Uterus (tissue), 4 donors: ENCODE measurements around the gene EPHA4. TPM values are rescaled to one million over a fixed set of nuclear protein-coding genes. Genes with fewer than 3 reads are reported as not detected.

ENCODE experiments used
- DNase-seq, 2 donors: peaks; one replicate each; pipeline ENCODE4 v3.0.0-alpha.2; 2019 to 2020
- H3K27ac ChIP-seq, 2 donors: fragments of 200-600 bp; sonication (generic); 1 replicate in 1 of 2; 2 replicates in 1 of 2; pipeline ENCODE4 v1.5.1; 2016 to 2018
- H3K27me3 ChIP-seq, 2 donors: fragments of 200-600 bp; sonication (generic); one replicate each; pipeline ENCODE4 v1.5.1; 2018 to 2019; ENCODE audit warnings: control low read depth in 1 of 2
- H3K36me3 ChIP-seq, 2 donors: fragments of 200-600 bp; sonication (generic); one replicate each; pipeline ENCODE4 v1.5.1; 2019; ENCODE audit warnings: control low read depth in 1 of 2
- H3K4me1 ChIP-seq, 2 donors: fragments of 200-600 bp; sonication (generic); one replicate each; pipeline ENCODE4 v1.5.1; 2018 to 2019; ENCODE audit warnings: control low read depth in 1 of 2
- H3K4me3 ChIP-seq, 2 donors: fragments of 200-600 bp; sonication (generic); 1 replicate in 1 of 2; 2 replicates in 1 of 2; pipeline ENCODE4 v1.5.1; 2018 to 2019; ENCODE audit warnings: mild to moderate bottlenecking in 1 of 2
- H3K9me3 ChIP-seq, 2 donors: fragments of 200-600 bp; sonication (generic); one replicate each; pipeline ENCODE4 v1.5.1; 2019; ENCODE audit warnings: control low read depth in 1 of 2
- CTCF ChIP-seq, 4 experiments: fragments of 200-600 bp in 2 of 4; fragments of 450-650 bp in 2 of 4; sonication (generic) in 2 of 4; IDR thresholded peaks; one replicate each; pipeline ENCODE4 v1.5.1; 2016 to 2019; ENCODE audit warnings: antibody characterized with exemption in 4 of 4, mild to moderate bottlenecking in 2 of 4, moderate library complexity in 1 of 4
- POLR2A ChIP-seq, 2 donors: fragments of 450-650 bp; IDR thresholded peaks; one replicate each; pipeline ENCODE4 v1.6.1; 2016; ENCODE audit warnings: antibody characterized with exemption in 2 of 2, mild to moderate bottlenecking in 1 of 2, moderate library complexity in 1 of 2
- intact Hi-C: fragments of 100-400 bp; cut with DNase I; formaldehyde crosslinking; loops from one replicate; pipeline ENCODE4 v1.15.1; 2023; ENCODE audit warnings: low total_unique reads
- total RNA-seq, 4 donors: library from RNA; depleted of rRNA in 3 of 4; stranded (reverse); fragments of >200 nt in 3 of 4; gene quantifications; one replicate each; pipeline versions ENCODE4 v1.1.0 to v1.2.4, GENCODE V29; 2014 to 2023
- donor health status: DM: yes; HTN: yes; CAD: no.

Gene EPHA4
- total RNA-seq, 4 donors from 2014 or later = 45.6 to 84.7 (median 66.8) TPM

DNA sequence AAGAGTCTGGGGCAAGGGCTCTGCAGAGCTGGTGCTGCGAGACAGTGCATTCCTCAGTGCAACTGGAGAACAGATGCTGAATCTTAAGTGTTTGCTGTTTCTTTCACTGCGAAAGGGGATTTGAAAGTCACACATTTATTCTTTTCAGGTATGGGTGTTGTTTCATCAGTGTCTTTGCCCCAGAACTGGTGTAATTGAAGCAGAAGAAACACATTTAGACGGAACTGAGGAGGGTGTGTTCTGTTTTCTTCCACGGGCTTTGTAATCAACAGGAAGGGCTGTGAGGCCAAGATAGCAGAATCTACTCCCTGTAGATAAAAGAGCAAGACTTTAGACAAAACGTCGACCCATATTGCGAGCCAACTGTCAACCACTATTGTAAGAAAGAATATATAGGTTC lies 151.9 kb downstream of the EPHA4 start:
- intact Hi-C loops = no loop called here
- H3K27ac ChIP-seq = no peak overlapping the region
- no peaks in the 10 kb centered on the region for H3K4me1 ChIP-seq
- no peaks in the 10 kb centered on the region for H3K27me3 ChIP-seq
- no peak for DNase-seq
- no peak for TF ChIP-seq POLR2A (IDR thresholded peaks at IDR 0.05)
- no peak for TF ChIP-seq CTCF (IDR thresholded peaks at IDR 0.05)
- no peaks in the 10 kb centered on the region for H3K9me3 ChIP-seq
- no peak overlapping the region for H3K4me3 ChIP-seq
- H3K36me3 ChIP-seq = no peaks in the 10 kb centered on the region

- DNase-seq = no peak
- intact Hi-C loops = no loop called here
- no peaks in the 10 kb centered on the region for H3K36me3 ChIP-seq
- TF ChIP-seq POLR2A (IDR thresholded peaks at IDR 0.05) (no peak), CTCF (IDR thresholded peaks at IDR 0.05) (no peak)
- no peaks in the 10 kb centered on the region for H3K9me3 ChIP-seq
- no peak overlapping the region for H3K4me3 ChIP-seq
- H3K27me3 ChIP-seq = no peaks in the 10 kb centered on the region
- no peaks in the 10 kb centered on the region for H3K4me1 ChIP-seq
- H3K27ac ChIP-seq = no peak overlapping the region
These were observed 156.3 kb downstream of the EPHA4 start for GRCh38 chr2:221415789-221416188.

GRCh38 chr2:221412978-221413377 lies 159.1 kb downstream of the EPHA4 start:
- intact Hi-C loops = no loop called here
- no peak for DNase-seq
- Histone ChIP-seq H3K4me3 (no peak overlapping the region), H3K4me1 (no peaks in the 10 kb centered on the region), H3K27me3 (no peaks in the 10 kb centered on the region), H3K36me3 (no peaks in the 10 kb centered on the region), H3K27ac (no peak overlapping the region), H3K9me3 (no peaks in the 10 kb centered on the region)
- TF ChIP-seq CTCF (IDR thresholded peaks at IDR 0.05) (no peak), POLR2A (IDR thresholded peaks at IDR 0.05) (no peak)

DNA sequence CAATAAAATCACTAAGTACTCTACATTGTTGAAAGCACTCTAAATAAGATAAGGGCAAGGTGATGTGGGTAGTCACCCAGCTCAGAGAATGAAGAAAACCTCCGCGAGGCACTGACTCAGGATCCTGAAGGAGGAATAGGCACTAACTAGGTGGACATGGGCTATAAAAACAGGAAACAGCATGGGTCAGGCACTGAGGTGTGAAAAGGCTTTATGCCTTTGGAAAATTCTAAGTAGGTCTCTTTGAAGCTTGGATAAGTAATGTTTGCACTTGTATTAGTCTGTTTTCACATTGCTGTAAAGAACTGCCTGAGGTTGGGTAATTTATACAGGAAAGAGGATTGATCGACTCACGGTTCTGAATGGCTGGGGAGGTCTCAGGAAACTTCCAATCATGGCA lies 161.6 kb downstream of the EPHA4 start:
- no peak for DNase-seq
- Histone ChIP-seq H3K4me1 (no peaks in the 10 kb centered on the region), H3K27ac (no peak overlapping the region), H3K36me3 (no peaks in the 10 kb centered on the region), H3K27me3 (no peaks in the 10 kb centered on the region), H3K4me3 (no peak overlapping the region), H3K9me3 (no peaks in the 10 kb centered on the region)
- intact Hi-C loops = no loop called here
- TF ChIP-seq CTCF (IDR thresholded peaks at IDR 0.05) = no peak
- TF ChIP-seq POLR2A (IDR thresholded peaks at IDR 0.05) = no peak

GRCh38 chr2:221407765-221408164 lies 164.3 kb downstream of the EPHA4 start:
- Histone ChIP-seq H3K36me3 (no peaks in the 10 kb centered on the region), H3K27me3 (no peaks in the 10 kb centered on the region), H3K4me3 (no peak overlapping the region), H3K27ac (no peak overlapping the region), H3K9me3 (no peaks in the 10 kb centered on the region), H3K4me1 (no peaks in the 10 kb centered on the region)
- no peak for DNase-seq
- TF ChIP-seq CTCF (IDR thresholded peaks at IDR 0.05) (no peak), POLR2A (IDR thresholded peaks at IDR 0.05) (no peak)
- intact Hi-C loops = no loop called here
